ENCODE measurements around the gene KIAA1614.

Gene KIAA1614

GRCh38 chr1:180925471-180926051 lies 12.9 kb downstream of the KIAA1614 start:
- no peak for DNase-seq

- no peak for DNase-seq
Observed at GRCh38 chr1:180926164-180926981, 13.7 kb downstream of the KIAA1614 start.

GRCh38 chr1:180927348-180927747 lies 14.7 kb downstream of the KIAA1614 start:
- DNase-seq: no peak

- no peak for DNase-seq
Observed at GRCh38 chr1:180927841-180928240, 15.1 kb downstream of the KIAA1614 start.

GRCh38 chr1:180928331-180929230 lies 15.9 kb downstream of the KIAA1614 start:
- no peak for DNase-seq

- no peak for DNase-seq
Observed at GRCh38 chr1:180929389-180929788, 16.7 kb downstream of the KIAA1614 start.

GRCh38 chr1:180930687-180931086 lies 18.0 kb downstream of the KIAA1614 start:
- no peak for DNase-seq

- DNase-seq: no peak
Observed at GRCh38 chr1:180931529-180931928, 18.8 kb downstream of the KIAA1614 start.

GRCh38 chr1:180932378-180932777 lies 19.7 kb downstream of the KIAA1614 start:
- no peak for DNase-seq

- no peak for DNase-seq
Observed at GRCh38 chr1:180933141-180933540, 20.4 kb downstream of the KIAA1614 start.

GRCh38 chr1:180934563-180934962 lies 21.9 kb downstream of the KIAA1614 start:
- no peak for DNase-seq

- no peak for DNase-seq
Observed at GRCh38 chr1:180935326-180936109, 22.8 kb downstream of the KIAA1614 start.

GRCh38 chr1:180936110-180937011 lies 23.7 kb downstream of the KIAA1614 start:
- no peak for DNase-seq

- DNase-seq: no peak
Observed at GRCh38 chr1:180937012-180937372, 24.3 kb downstream of the KIAA1614 start.

GRCh38 chr1:180937624-180938225 lies 25.0 kb downstream of the KIAA1614 start:
- no peak for DNase-seq

- no peak for DNase-seq
Observed at GRCh38 chr1:180939073-180939710, 26.5 kb downstream of the KIAA1614 start.

- no peak for DNase-seq
Observed at GRCh38 chr1:180939711-180940103, 27.0 kb downstream of the KIAA1614 start.

GRCh38 chr1:180940445-180940844 lies 27.7 kb downstream of the KIAA1614 start:
- no peak for DNase-seq

- no peak for DNase-seq
Observed at GRCh38 chr1:180941518-180942275, 29.0 kb downstream of the KIAA1614 start.

- DNase-seq: no peak
Observed at GRCh38 chr1:180945151-180945550, 32.5 kb downstream of the KIAA1614 start.
